Activated CD8-positive, alpha-beta memory T cell treated with anti-CD3 and anti-CD28 coated beads for 4 hours (primary cell): ENCODE data around the gene NEUROG1.
"Not testable (repeated sequence)": the region's sequence is repeated elsewhere in the genome, so short reads cannot be mapped to it uniquely, and the experiment has no call there.

Source experiments
- DNase-seq, 2 donors: peaks; one replicate each; pipeline ENCODE4 v3.0.0-alpha.2; 2020; ENCODE audit warnings: low read depth in 2 of 2

NEUROG1 gene

GRCh38 chr5:135537271-135537670 lies 1.5 kb upstream of the NEUROG1 start:
- DNase-seq: no peak

GRCh38 chr5:135535420-135535819 lies 344 bp downstream of the NEUROG1 start:
- DNase-seq: no peak

- no peak for DNase-seq
Measured at GRCh38 chr5:135534609-135535419, 950 bp downstream of the NEUROG1 start.

GRCh38 chr5:135533794-135534193 lies 2.0 kb downstream of the NEUROG1 start:
- no peak for DNase-seq

GRCh38 chr5:135533334-135533733 lies 2.4 kb downstream of the NEUROG1 start:
- DNase-seq: no peak

GRCh38 chr5:135529576-135529975 lies 6.2 kb downstream of the NEUROG1 start:
- not testable (repeated sequence) for DNase-seq

- DNase-seq: no peak
Measured at GRCh38 chr5:135526924-135527323, 8.8 kb downstream of the NEUROG1 start.

- no peak for DNase-seq
Measured at GRCh38 chr5:135521964-135522363, 13.8 kb downstream of the NEUROG1 start.

- no peak for DNase-seq
Measured at GRCh38 chr5:135517631-135518030, 18.1 kb downstream of the NEUROG1 start.

- DNase-seq: no peak
Measured at GRCh38 chr5:135514116-135514515, 21.6 kb downstream of the NEUROG1 start.

GRCh38 chr5:135511761-135512575 lies 23.8 kb downstream of the NEUROG1 start:
- no peak for DNase-seq

GRCh38 chr5:135509995-135510394 lies 25.8 kb downstream of the NEUROG1 start:
- DNase-seq: no peak

- DNase-seq: no peak
Measured at GRCh38 chr5:135508496-135509005, 27.2 kb downstream of the NEUROG1 start.

- no peak for DNase-seq
Measured at GRCh38 chr5:135505973-135506372, 29.8 kb downstream of the NEUROG1 start.

- DNase-seq: no peak
Measured at GRCh38 chr5:135504376-135504775, 31.4 kb downstream of the NEUROG1 start.

GRCh38 chr5:135503871-135504270 lies 31.9 kb downstream of the NEUROG1 start:
- no peak for DNase-seq

GRCh38 chr5:135502836-135503520 lies 32.8 kb downstream of the NEUROG1 start:
- no peak for DNase-seq

GRCh38 chr5:135501965-135502364 lies 33.8 kb downstream of the NEUROG1 start:
- DNase-seq: no peak

GRCh38 chr5:135498637-135498995 lies 37.1 kb downstream of the NEUROG1 start:
- no peak for DNase-seq

- no peak for DNase-seq
Measured at GRCh38 chr5:135497971-135498636, 37.7 kb downstream of the NEUROG1 start.

- not testable (repeated sequence) for DNase-seq
Measured at GRCh38 chr5:135495531-135495930, 40.2 kb downstream of the NEUROG1 start.

- no peak for DNase-seq
Measured at GRCh38 chr5:135494196-135494595, 41.6 kb downstream of the NEUROG1 start.
